PC-3 (cell line): ENCODE results near the gene EPB41L1. TPM values are rescaled to one million over a fixed set of nuclear protein-coding genes. Genes with fewer than 3 reads are reported as not detected.

ENCODE experiments used
- ATAC-seq: fragments of 200-7000 bp; cut with Tn5 transposase; 2 replicates; pipeline ENCODE4 v1.9.1; 2020; ENCODE audit warnings: mild to moderate bottlenecking, moderate library complexity
- BruUV-seq: library from RNA; stranded (reverse); fragments of 400-500 nt; replicated peaks from 2 replicates; lab custom pipeline; 2021; lab: Mats Ljungman, UMichigan
- CTCF ChIA-PET: fragments of 300-600 bp; sonication (Branson Sonifier 250); formaldehyde crosslinking; loops from one replicate; lab custom pipeline; 2022; ENCODE audit warnings: antibody characterized with exemption; lab: Charles Lee
- POLR2A ChIA-PET: fragments of 300-600 bp; sonication (Branson Sonifier 250); formaldehyde crosslinking; loops from one replicate; lab custom pipeline; 2022; ENCODE audit warnings: antibody characterized with exemption; ENCODE audit not compliant: unreplicated experiment; lab: Charles Lee
- DNase-seq: peaks from one replicate; pipeline ENCODE4 v3.0.0-alpha.2; 2015
- H2AFZ ChIP-seq: fragments of 300-600 bp; sonication (generic); 2 replicates; pipeline ENCODE4 v1.6.0; 2016; ENCODE audit warnings: antibody characterized with exemption, low read length
- H3F3A ChIP-seq: fragments of 300-600 bp; sonication (generic); one replicate; pipeline ENCODE4 v1.6.0; 2017; ENCODE audit warnings: antibody characterized with exemption, low read length, control low read depth, mild to moderate bottlenecking; ENCODE audit not compliant: unreplicated experiment
- H3K27ac ChIP-seq: fragments of 300-600 bp; sonication (generic); 2 replicates; pipeline ENCODE4 v1.5.1; 2016; ENCODE audit warnings: mild to moderate bottlenecking, low read length
- H3K27me3 ChIP-seq: fragments of 300-600 bp; sonication (generic); 2 replicates; pipeline ENCODE4 v1.6.1; 2016; ENCODE audit warnings: low read length, mixed read lengths
- H3K36me3 ChIP-seq: fragments of 300-600 bp; sonication (generic); 2 replicates; pipeline ENCODE4 v1.6.1; 2016; ENCODE audit warnings: low read depth, mixed run types, low read length, mixed read lengths
- H3K4me1 ChIP-seq: fragments of 300-600 bp; sonication (generic); 2 replicates; pipeline ENCODE4 v1.5.1; 2016; ENCODE audit warnings: low read length; ENCODE audit not compliant: insufficient read depth
- H3K4me2 ChIP-seq: fragments of 300-600 bp; sonication (generic); 2 replicates; pipeline ENCODE4 v1.6.0; 2016; ENCODE audit warnings: low read length
- H3K4me3 ChIP-seq: fragments of 300-600 bp; sonication (generic); 2 replicates; pipeline ENCODE4 v1.5.1; 2016; ENCODE audit warnings: mild to moderate bottlenecking, low read length, mixed read lengths
- H3K79me2 ChIP-seq: fragments of 300-600 bp; sonication (generic); 2 replicates; pipeline ENCODE4 v1.6.1; 2017; ENCODE audit warnings: low read length, mixed read lengths
- H3K9ac ChIP-seq: fragments of 300-600 bp; sonication (generic); 2 replicates; pipeline ENCODE4 v1.6.0; 2016; ENCODE audit warnings: mild to moderate bottlenecking, low read length
- H3K9me2 ChIP-seq: fragments of 300-600 bp; sonication (generic); replicated peaks from 2 replicates; pipeline ENCODE4 v1.6.1; 2016; ENCODE audit warnings: mixed run types, low read length, mixed read lengths
- H3K9me3 ChIP-seq: fragments of 300-600 bp; sonication (generic); 2 replicates; pipeline ENCODE4 v1.6.1; 2016; ENCODE audit warnings: low read length, mixed read lengths
- H4K20me1 ChIP-seq: fragments of 300-600 bp; sonication (generic); 2 replicates; pipeline ENCODE4 v1.6.1; 2016; ENCODE audit warnings: low read length, mixed read lengths
- CTCF ChIP-seq: fragments of 300-600 bp; sonication (generic); conservative IDR thresholded peaks from 2 replicates; pipeline ENCODE4 v1.5.1; 2017; ENCODE audit warnings: antibody characterized with exemption, low read depth, mild to moderate bottlenecking, low read length
- EZH2 ChIP-seq: fragments of 300-600 bp; sonication (generic); IDR thresholded peaks from one replicate; pipeline ENCODE4 v1.6.1; 2017; ENCODE audit warnings: antibody characterized with exemption, mild to moderate bottlenecking, low read length; ENCODE audit not compliant: unreplicated experiment
- EZH2phosphoT487 ChIP-seq: fragments of 300-600 bp; sonication (generic); IDR thresholded peaks from 2 replicates; pipeline ENCODE4 v1.6.1; 2018; ENCODE audit warnings: mild to moderate bottlenecking, antibody characterized with exemption, low read length, borderline replicate concordance
- intact Hi-C: fragments of 100-400 bp; cut with micrococcal nuclease; formaldehyde crosslinking; loops from 2 replicates; pipeline ENCODE4 v1.9.0; 2023
- total RNA-seq: library from RNA; depleted of rRNA; stranded (reverse); fragments of >200 nt; gene quantifications from 2 replicates; pipeline ENCODE4 v1.2.3, GENCODE V29; 2014

Gene EPB41L1
- total RNA-seq, 1 experiment from 2014 or later, result 48.2 TPM

- BruUV-seq, result no TSS peak
- Histone ChIP-seq H3K79me2 (peaks cover 7% of the 10 kb centered on the region; the same call in 1 of the 2 replicates), H3F3A (no peaks in the 10 kb centered on the region), H2AFZ (no peak overlapping the region), H3K9me2 (no peaks in the 10 kb centered on the region), H3K27ac (no peak overlapping the region), H3K4me3 (no peak overlapping the region), H3K9ac (no peak overlapping the region), H3K9me3 (no peaks in the 10 kb centered on the region), H3K4me2 (no peak overlapping the region), H3K27me3 (no peaks in the 10 kb centered on the region), H4K20me1 (no peaks in the 10 kb centered on the region), H3K4me1 (peaks cover 17% of the 10 kb centered on the region), H3K36me3 (no peaks in the 10 kb centered on the region)
- ChIA-PET CTCF (no interaction called here), POLR2A (interaction anchor here (0.7 kb wide), 1 partner anchor 173 kb away, joined by 3 read pairs; no protein-coding TSS in a partner anchor)
- DNase-seq (no peak), ATAC-seq (no peak)
- intact Hi-C loops, result no loop called here
- TF ChIP-seq EZH2phosphoT487 (no peak), EZH2 (no peak), CTCF (no peak)
Observed at GRCh38 chr20:36152261-36152660, 2.3 kb upstream of the EPB41L1 start.

- BruUV-seq, result no TSS peak
- intact Hi-C loops, result no loop called here
- CTCF ChIA-PET, result interaction anchor here (0.6 to 0.7 kb wide), 2 partner anchors 160 to 302 kb away, joined by 3 read pairs; no protein-coding TSS in a partner anchor
Observed at GRCh38 chr20:36153204-36153603, 1.3 kb upstream of the EPB41L1 start.

More at GRCh38 chr20:36153204-36153603, 1.3 kb upstream of the EPB41L1 start:
- DNase-seq (no peak), ATAC-seq (no peak)
- TF ChIP-seq CTCF (no peak), EZH2 (no peak), EZH2phosphoT487 (no peak)
- Histone ChIP-seq H3K36me3 (no peaks in the 10 kb centered on the region), H3K4me1 (peaks cover 17% of the 10 kb centered on the region), H3K4me2 (no peak overlapping the region), H3K4me3 (no peak overlapping the region), H3K27me3 (no peaks in the 10 kb centered on the region), H3K9me3 (no peaks in the 10 kb centered on the region), H3K9ac (no peak overlapping the region), H3F3A (no peaks in the 10 kb centered on the region), H4K20me1 (no peaks in the 10 kb centered on the region), H3K79me2 (peaks cover 7% of the 10 kb centered on the region; the same call in 1 of the 2 replicates), H2AFZ (no peak overlapping the region), H3K9me2 (no peaks in the 10 kb centered on the region), H3K27ac (no peak overlapping the region)
- POLR2A ChIA-PET, result interaction anchor here (0.7 kb wide), 1 partner anchor 174 kb away, joined by 3 read pairs; no protein-coding TSS in a partner anchor
